Sigmoid colon (tissue), 3 donors: ENCODE results near the gene TBC1D22A.

Experiments
- POLR2A ChIP-seq, 2 donors: fragments of 450-650 bp; IDR thresholded peaks; one replicate each; pipeline ENCODE4 v1.6.1; 2016; ENCODE audit warnings: antibody characterized with exemption in 2 of 2, mild to moderate bottlenecking in 2 of 2, moderate library complexity in 2 of 2
- TF ChIP-seq, protein P1 (sequence below), 4 experiments: fragments of 450-650 bp in 3 of 4; fragments of 200-600 bp in 1 of 4; IDR thresholded peaks; one replicate each; pipeline ENCODE4 v1.5.1; 2016 to 2019; ENCODE audit warnings: antibody characterized with exemption in 4 of 4, mild to moderate bottlenecking in 3 of 4, moderate library complexity in 2 of 4

DNA sequence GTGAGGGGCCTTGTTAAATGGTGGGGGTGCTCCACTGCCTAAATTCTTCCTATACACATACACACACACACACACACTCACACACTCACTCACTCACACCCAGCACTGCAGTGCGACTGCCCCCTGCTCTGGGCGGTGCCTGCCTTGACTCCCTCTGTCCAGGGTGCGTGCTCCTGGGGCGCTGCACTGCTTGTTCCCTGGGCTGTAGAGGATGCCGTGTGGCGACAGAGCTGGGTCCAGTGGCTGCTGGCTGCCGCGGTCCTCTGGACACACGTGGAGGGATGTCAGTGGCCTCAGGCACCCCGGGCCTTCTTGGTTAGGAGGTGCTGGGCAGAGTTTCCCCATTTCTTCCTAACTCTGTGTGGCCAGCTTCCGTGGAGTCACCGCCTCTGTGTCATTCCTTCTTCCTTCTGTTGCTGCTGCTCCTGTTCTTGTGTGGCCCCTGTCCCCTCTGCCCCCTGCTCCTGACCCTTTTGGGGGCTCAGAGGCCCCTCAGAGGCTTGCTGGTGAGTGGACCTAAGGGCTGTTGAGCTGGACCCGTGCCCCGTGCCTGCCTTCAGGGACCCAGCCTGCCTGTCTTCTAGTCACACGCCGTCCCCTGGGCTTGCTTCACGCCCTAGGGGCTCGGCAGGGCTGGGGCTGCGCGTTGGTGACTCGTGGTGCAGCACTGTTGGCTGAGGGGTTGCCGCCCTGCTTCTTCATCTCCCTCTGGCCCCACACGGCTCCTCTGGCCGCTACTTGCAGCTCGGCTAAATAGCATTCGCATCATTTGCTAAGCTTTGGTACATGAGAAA is 147.0 kb downstream of the TBC1D22A start:
- TF ChIP-seq, protein P1, sequence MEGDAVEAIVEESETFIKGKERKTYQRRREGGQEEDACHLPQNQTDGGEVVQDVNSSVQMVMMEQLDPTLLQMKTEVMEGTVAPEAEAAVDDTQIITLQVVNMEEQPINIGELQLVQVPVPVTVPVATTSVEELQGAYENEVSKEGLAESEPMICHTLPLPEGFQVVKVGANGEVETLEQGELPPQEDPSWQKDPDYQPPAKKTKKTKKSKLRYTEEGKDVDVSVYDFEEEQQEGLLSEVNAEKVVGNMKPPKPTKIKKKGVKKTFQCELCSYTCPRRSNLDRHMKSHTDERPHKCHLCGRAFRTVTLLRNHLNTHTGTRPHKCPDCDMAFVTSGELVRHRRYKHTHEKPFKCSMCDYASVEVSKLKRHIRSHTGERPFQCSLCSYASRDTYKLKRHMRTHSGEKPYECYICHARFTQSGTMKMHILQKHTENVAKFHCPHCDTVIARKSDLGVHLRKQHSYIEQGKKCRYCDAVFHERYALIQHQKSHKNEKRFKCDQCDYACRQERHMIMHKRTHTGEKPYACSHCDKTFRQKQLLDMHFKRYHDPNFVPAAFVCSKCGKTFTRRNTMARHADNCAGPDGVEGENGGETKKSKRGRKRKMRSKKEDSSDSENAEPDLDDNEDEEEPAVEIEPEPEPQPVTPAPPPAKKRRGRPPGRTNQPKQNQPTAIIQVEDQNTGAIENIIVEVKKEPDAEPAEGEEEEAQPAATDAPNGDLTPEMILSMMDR (IDR thresholded peaks at IDR 0.05): no peak
- no peak for TF ChIP-seq POLR2A (IDR thresholded peaks at IDR 0.05)
